SK-N-SH (cell line): ENCODE results near the gene CDH16. TPM values are rescaled to one million over a fixed set of nuclear protein-coding genes. Genes with fewer than 3 reads are reported as not detected.

ENCODE experiments used
- CTCF ChIA-PET: fragments of 300-600, 350-600 bp; formaldehyde crosslinking; extraction: SDS; loops from one replicate; lab custom pipeline; 2021; lab: Yijun Ruan, JAX
- POLR2A ChIA-PET: fragments of 350-600 bp; sonication (Branson Sonifier 250); formaldehyde crosslinking; extraction: SDS; loops from one replicate; lab custom pipeline; 2020; ENCODE audit warnings: antibody characterized with exemption, inconsistent platforms; lab: Yijun Ruan, JAX
- DNase-seq: peaks from one replicate; pipeline ENCODE4 v3.0.0; 2012
- H2AFZ ChIP-seq: fragments of 200-600 bp; sonication (generic); 2 replicates; pipeline ENCODE4 v1.8.1; 2016; ENCODE audit warnings: antibody characterized with exemption, mild to moderate bottlenecking, low read depth
- H3F3A ChIP-seq: fragments of 200-600 bp; sonication (generic); replicated peaks from 2 replicates; pipeline ENCODE3; 2016; ENCODE audit warnings: antibody characterized with exemption, mild to moderate bottlenecking; ENCODE audit not compliant: insufficient read depth
- H3K27ac ChIP-seq, 2 experiments: fragments of 200-500 bp in 1 of 2; fragments of 200-600 bp in 1 of 2; sonication (Bioruptor generic) in 1 of 2; sonication (generic), shearing (Covaris generic) in 1 of 2; 2 replicates each; pipeline versions ENCODE4 v1.5.1 to v1.6.1; 2014 to 2016; ENCODE audit warnings: low read depth in 2 of 2, inconsistent platforms in 1 of 2, low read length in 1 of 2, mild to moderate bottlenecking in 1 of 2, mixed read lengths in 1 of 2
- H3K27me3 ChIP-seq: fragments of 200-600 bp; sonication (generic), shearing (Covaris generic); 2 replicates; pipeline ENCODE4 v1.6.1; 2016; ENCODE audit warnings: mixed run types; ENCODE audit not compliant: insufficient read depth
- H3K36me3 ChIP-seq, 2 experiments: fragments of 200-500 bp in 1 of 2; fragments of 200-600 bp in 1 of 2; sonication (Bioruptor generic) in 1 of 2; sonication (generic) in 1 of 2; replicated peaks in 1 of 2; 2 replicates each; pipeline versions ENCODE3 to v1.5.1; 2014 to 2016; ENCODE audit warnings: low read length in 1 of 2, mild to moderate bottlenecking in 1 of 2; ENCODE audit not compliant: insufficient read depth in 2 of 2, control insufficient read depth in 1 of 2
- H3K4me1 ChIP-seq, 2 experiments: fragments of 200-500 bp in 1 of 2; fragments of 200-600 bp in 1 of 2; sonication (Bioruptor generic) in 1 of 2; sonication (generic), shearing (Covaris generic) in 1 of 2; 2 replicates each; pipeline versions ENCODE4 v1.5.1 to v1.6.1; 2014 to 2016; ENCODE audit warnings: low read depth in 1 of 2, low read length in 1 of 2, mixed run types in 1 of 2; ENCODE audit not compliant: insufficient read depth in 2 of 2, control insufficient read depth in 1 of 2
- H3K4me2 ChIP-seq: fragments of 200-600 bp; sonication (generic), shearing (Covaris generic); 2 replicates; pipeline ENCODE4 v1.6.1; 2017; ENCODE audit warnings: mixed run types
- H3K4me3 ChIP-seq, 2 experiments: fragments of 200-500 bp in 1 of 2; fragments of 200-600 bp in 1 of 2; sonication (Bioruptor generic) in 1 of 2; sonication (generic), shearing (Covaris generic) in 1 of 2; 2 replicates each; pipeline versions ENCODE4 v1.5.1 to v1.8.1; 2014 to 2016; ENCODE audit warnings: low read depth in 2 of 2, inconsistent platforms in 1 of 2, low read length in 1 of 2, mild to moderate bottlenecking in 1 of 2, mixed read lengths in 1 of 2, moderate library complexity in 1 of 2
- H3K79me2 ChIP-seq: fragments of 200-600 bp; sonication (generic); 2 replicates; pipeline ENCODE4 v1.8.1; 2017; ENCODE audit warnings: mild to moderate bottlenecking; ENCODE audit not compliant: insufficient read depth
- H3K9ac ChIP-seq: fragments of 200-600 bp; sonication (generic); 2 replicates; pipeline ENCODE4 v1.6.1; 2017; ENCODE audit warnings: mixed run types
- H3K9me2 ChIP-seq: fragments of 200-600 bp; sonication (generic); 2 replicates; pipeline ENCODE4 v1.6.1; 2017; ENCODE audit warnings: mixed run types
- H3K9me3 ChIP-seq: fragments of 200-600 bp; sonication (generic); 2 replicates; pipeline ENCODE4 v1.6.1; 2017; ENCODE audit warnings: mixed run types, mild to moderate bottlenecking, moderate library complexity
- H4K20me1 ChIP-seq: fragments of 200-600 bp; sonication (generic); 2 replicates; pipeline ENCODE4 v1.6.1; 2017; ENCODE audit warnings: mild to moderate bottlenecking, mixed run types; ENCODE audit not compliant: insufficient read depth
- CHD2 ChIP-seq: fragments of 150-350 bp; IDR thresholded peaks from 2 replicates; pipeline ENCODE4 v1.6.1; 2018; ENCODE audit warnings: low read length; ENCODE audit not compliant: partially characterized antibody
- ELF1 ChIP-seq: IDR thresholded peaks from 2 replicates; pipeline ENCODE4 v1.4.0; 2012
- EP300 ChIP-seq, 2 experiments: IDR thresholded peaks; 2 replicates each; pipeline versions ENCODE4 v1.4.0 to v1.6.1; 2012; ENCODE audit warnings: borderline replicate concordance in 1 of 2, low read depth in 1 of 2, low read length in 1 of 2
- EZH2phosphoT487 ChIP-seq: fragments of 200-600 bp; sonication (generic); IDR thresholded peaks from 2 replicates; pipeline ENCODE4 v1.6.1; 2017; ENCODE audit warnings: low read depth, mixed run types, mild to moderate bottlenecking, antibody characterized with exemption, moderate library complexity, borderline replicate concordance
- FOXJ3 ChIP-seq: sonication (generic); formaldehyde crosslinking; IDR thresholded peaks from 2 replicates; pipeline ENCODE4 v1.5.1; 2020; ENCODE audit warnings: mild to moderate bottlenecking, missing genetic modification reagents
- JUND ChIP-seq: IDR thresholded peaks from 2 replicates; pipeline ENCODE4 v1.4.0; 2012
- MEF2A ChIP-seq: IDR thresholded peaks from 2 replicates; pipeline ENCODE4 v1.4.0; 2012; ENCODE audit warnings: low read depth, borderline replicate concordance
- MXI1 ChIP-seq: IDR thresholded peaks from 2 replicates; pipeline ENCODE4 v1.6.1; 2012; ENCODE audit warnings: mild to moderate bottlenecking, low read depth, low read length, improper control_type of control experiment
- POLR2AphosphoS5 ChIP-seq: IDR thresholded peaks from 2 replicates; pipeline ENCODE4 v1.6.1; 2012; ENCODE audit warnings: low read depth, low read length
- RAD21 ChIP-seq: IDR thresholded peaks from 2 replicates; pipeline ENCODE4 v1.6.1; 2012; ENCODE audit warnings: mild to moderate bottlenecking, low read length
- RFX5 ChIP-seq: IDR thresholded peaks from 2 replicates; pipeline ENCODE4 v1.6.1; 2012; ENCODE audit warnings: mild to moderate bottlenecking, improper control_type of control experiment, low read length
- RXRA ChIP-seq: IDR thresholded peaks from 2 replicates; pipeline ENCODE4 v1.4.0; 2012; ENCODE audit warnings: low read depth, mild to moderate bottlenecking, borderline replicate concordance
- SMC3 ChIP-seq: IDR thresholded peaks from 2 replicates; pipeline ENCODE4 v1.6.1; 2012; ENCODE audit warnings: low read depth, low read length, improper control_type of control experiment
- TAF1 ChIP-seq: IDR thresholded peaks from 2 replicates; pipeline ENCODE4 v1.6.1; 2012; ENCODE audit warnings: low read depth, mild to moderate bottlenecking, low read length, moderate library complexity, borderline replicate concordance
- TCF12 ChIP-seq: IDR thresholded peaks from 2 replicates; pipeline ENCODE4 v1.4.0; 2012
- YY1 ChIP-seq: IDR thresholded peaks from 2 replicates; pipeline ENCODE4 v1.4.0; 2012; ENCODE audit warnings: low read depth, mild to moderate bottlenecking
- WGBS: methylation state at CpG from one replicate; pipeline ENCODE4 v1.1.6; 2017; ENCODE audit warnings: low lambda C conversion rate; 5-methylcytosine and 5-hydroxymethylcytosine counted together
- polyA plus RNA-seq, 3 experiments: library from polyadenylated mRNA; depleted of rRNA; stranded (reverse); fragments of >200 nt; gene quantifications; 2 replicates each; pipeline ENCODE4 v1.2.3, GENCODE V29; 2012
- TF ChIP-seq, protein P1 (sequence below): fragments of 200-600 bp; sonication (generic); IDR thresholded peaks from 2 replicates; pipeline ENCODE4 v1.6.1; 2017; ENCODE audit warnings: antibody characterized with exemption, mild to moderate bottlenecking, moderate library complexity
- TF ChIP-seq, protein P2 (sequence below): IDR thresholded peaks from 2 replicates; pipeline ENCODE4 v1.4.0; 2012; ENCODE audit warnings: low read depth, borderline replicate concordance
- TF ChIP-seq, protein P3 (sequence below): IDR thresholded peaks from 2 replicates; pipeline ENCODE4 v1.4.0; 2012; ENCODE audit warnings: low read depth
- TF ChIP-seq, protein P4 (sequence below): IDR thresholded peaks from 2 replicates; pipeline ENCODE4 v1.6.1; 2012; ENCODE audit warnings: mild to moderate bottlenecking, low read depth, low read length, moderate library complexity

The CDH16 gene
- polyA plus RNA-seq, 1 of the 3 experiments (the other 2 are of a cell fraction): not detected

DNA sequence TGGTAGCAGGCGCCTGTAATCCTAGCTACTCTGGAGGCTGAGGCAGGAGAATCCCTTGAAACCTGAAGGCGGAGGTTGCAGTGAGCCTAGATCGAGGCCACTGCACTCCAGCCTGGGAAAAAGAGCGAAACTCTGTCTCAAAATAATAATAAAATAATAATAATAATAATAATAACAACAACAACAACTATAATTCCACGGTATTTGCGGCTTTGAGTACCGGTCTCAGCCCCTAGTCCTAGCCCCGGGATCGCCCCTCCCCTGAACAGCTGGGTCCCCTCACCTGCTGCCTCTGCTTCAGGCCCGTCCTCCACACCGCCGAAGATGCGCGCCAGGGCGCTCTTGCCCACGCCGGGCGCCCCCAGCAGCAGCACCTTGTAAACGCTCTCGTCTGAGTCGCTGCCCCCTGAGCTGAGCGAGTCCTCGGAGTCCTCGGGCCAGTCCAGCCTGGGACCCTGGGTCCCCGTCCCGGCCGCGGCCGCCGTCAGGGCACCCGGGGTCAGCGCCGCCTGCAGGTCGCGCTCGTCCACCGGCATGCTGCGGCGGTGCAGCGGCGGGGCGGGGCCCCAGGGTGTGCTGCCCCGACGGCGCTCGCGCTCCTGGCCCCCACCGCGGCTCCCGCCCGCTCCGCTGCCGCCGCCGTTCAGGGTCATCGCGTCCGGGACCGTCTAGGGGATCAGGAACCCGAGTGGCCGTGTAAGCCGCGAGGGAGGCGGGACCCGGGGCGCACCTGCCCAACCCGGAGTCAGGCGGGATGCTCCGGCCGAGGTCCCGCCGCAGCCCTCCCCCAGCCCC is 6.0 kb upstream of the CDH16 start:
- ChIA-PET POLR2A (no interaction called here), CTCF (interaction anchor here (0.7 to 13.6 kb wide), 8 partner anchors 8 to 93 kb away, joined by 3 to 174 read pairs (median 4); partner anchors contain the start of gene CES3)
- Histone ChIP-seq H3K27me3 (no peaks in the 10 kb centered on the region), H3K79me2 (no peaks in the 10 kb centered on the region), H3K9ac (no peak overlapping the region), H3K27ac (no peak overlapping the region), H3K4me2 (no peak overlapping the region), H4K20me1 (no peaks in the 10 kb centered on the region), H3K9me2 (no peaks in the 10 kb centered on the region), H2AFZ (no peak overlapping the region), H3K36me3 (no peaks in the 10 kb centered on the region), H3K9me3 (no peaks in the 10 kb centered on the region), H3F3A (peaks cover 8% of the 10 kb centered on the region), H3K4me3 (peak overlapping the region in 1 of 2 experiments; percentile 37; a peak in 2 of 4 replicates), H3K4me1 (peaks cover 4 to 13% of the 10 kb centered on the region in 2 experiments; a peak in 3 of 4 replicates)
- TF ChIP-seq RAD21 (0 out of 2 replicates have a peak, but pooled peaks have one; percentile 18), CHD2 (no peak), TAF1 (no peak), YY1 (no peak), EP300 (IDR thresholded peaks at IDR 0.05; ENCODE audit: borderline replicate concordance in 1 of 2, low read depth in 1 of 2, low read length in 1 of 2) (no peak), SMC3 (peak; percentile 31; the same call in 1 of the 2 replicates)
- TF ChIP-seq, protein P1, sequence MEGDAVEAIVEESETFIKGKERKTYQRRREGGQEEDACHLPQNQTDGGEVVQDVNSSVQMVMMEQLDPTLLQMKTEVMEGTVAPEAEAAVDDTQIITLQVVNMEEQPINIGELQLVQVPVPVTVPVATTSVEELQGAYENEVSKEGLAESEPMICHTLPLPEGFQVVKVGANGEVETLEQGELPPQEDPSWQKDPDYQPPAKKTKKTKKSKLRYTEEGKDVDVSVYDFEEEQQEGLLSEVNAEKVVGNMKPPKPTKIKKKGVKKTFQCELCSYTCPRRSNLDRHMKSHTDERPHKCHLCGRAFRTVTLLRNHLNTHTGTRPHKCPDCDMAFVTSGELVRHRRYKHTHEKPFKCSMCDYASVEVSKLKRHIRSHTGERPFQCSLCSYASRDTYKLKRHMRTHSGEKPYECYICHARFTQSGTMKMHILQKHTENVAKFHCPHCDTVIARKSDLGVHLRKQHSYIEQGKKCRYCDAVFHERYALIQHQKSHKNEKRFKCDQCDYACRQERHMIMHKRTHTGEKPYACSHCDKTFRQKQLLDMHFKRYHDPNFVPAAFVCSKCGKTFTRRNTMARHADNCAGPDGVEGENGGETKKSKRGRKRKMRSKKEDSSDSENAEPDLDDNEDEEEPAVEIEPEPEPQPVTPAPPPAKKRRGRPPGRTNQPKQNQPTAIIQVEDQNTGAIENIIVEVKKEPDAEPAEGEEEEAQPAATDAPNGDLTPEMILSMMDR: peak; percentile 50
- peak; percentile 94 for DNase-seq
- WGBS: 49% methylated on average over 21 of the region's 72 CpGs

DNA sequence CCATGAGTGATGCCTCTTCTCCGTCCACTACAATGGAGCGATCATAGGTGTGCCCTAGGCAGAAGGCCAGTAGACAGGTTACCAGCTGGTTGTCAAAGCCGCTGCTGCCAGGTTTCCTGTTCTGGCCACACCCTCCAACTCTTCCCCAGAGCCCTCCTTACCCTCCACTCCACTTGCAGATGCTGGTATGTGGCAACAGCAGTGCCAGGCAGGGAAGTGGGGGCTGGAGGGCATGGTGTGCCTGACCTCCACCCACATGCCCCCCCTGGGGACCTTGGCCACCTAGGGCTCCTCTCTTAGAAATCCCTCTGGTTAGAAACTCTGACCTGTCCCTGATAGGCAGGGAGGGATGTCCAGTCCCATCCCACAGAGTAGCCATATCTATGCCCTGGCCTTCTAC is 5.2 kb upstream of the CDH16 start:
- Histone ChIP-seq H3K4me1 (peaks cover 4 to 13% of the 10 kb centered on the region in 2 experiments; a peak in 3 of 4 replicates), H3K27ac (no peak overlapping the region), H3K27me3 (no peaks in the 10 kb centered on the region), H3K9me3 (no peaks in the 10 kb centered on the region), H3K36me3 (no peaks in the 10 kb centered on the region), H3K9me2 (no peaks in the 10 kb centered on the region), H3F3A (peaks cover 5% of the 10 kb centered on the region), H3K79me2 (no peaks in the 10 kb centered on the region), H2AFZ (no peak overlapping the region), H3K4me3 (no peak overlapping the region), H3K9ac (no peak overlapping the region), H3K4me2 (no peak overlapping the region), H4K20me1 (no peaks in the 10 kb centered on the region)
- DNase-seq: no peak
- CTCF ChIA-PET: interaction anchor here (1.2 to 13.6 kb wide), 4 partner anchors 9 to 28 kb away, joined by 5 to 174 read pairs (median 6); no protein-coding TSS in a partner anchor
- WGBS: 100% methylated on average over 1 of the region's 3 CpGs
- POLR2A ChIA-PET: no interaction called here
- TF ChIP-seq RFX5 (no peak), JUND (no peak), TCF12 (no peak), POLR2AphosphoS5 (no peak), RXRA (no peak), MXI1 (no peak), EZH2phosphoT487 (no peak), EP300 (IDR thresholded peaks at IDR 0.05; ENCODE audit: borderline replicate concordance in 1 of 2, low read depth in 1 of 2, low read length in 1 of 2) (no peak), ELF1 (no peak), FOXJ3 (CRISPR knock-in tag) (no peak), MEF2A (no peak)
- TF ChIP-seq, protein P2, sequence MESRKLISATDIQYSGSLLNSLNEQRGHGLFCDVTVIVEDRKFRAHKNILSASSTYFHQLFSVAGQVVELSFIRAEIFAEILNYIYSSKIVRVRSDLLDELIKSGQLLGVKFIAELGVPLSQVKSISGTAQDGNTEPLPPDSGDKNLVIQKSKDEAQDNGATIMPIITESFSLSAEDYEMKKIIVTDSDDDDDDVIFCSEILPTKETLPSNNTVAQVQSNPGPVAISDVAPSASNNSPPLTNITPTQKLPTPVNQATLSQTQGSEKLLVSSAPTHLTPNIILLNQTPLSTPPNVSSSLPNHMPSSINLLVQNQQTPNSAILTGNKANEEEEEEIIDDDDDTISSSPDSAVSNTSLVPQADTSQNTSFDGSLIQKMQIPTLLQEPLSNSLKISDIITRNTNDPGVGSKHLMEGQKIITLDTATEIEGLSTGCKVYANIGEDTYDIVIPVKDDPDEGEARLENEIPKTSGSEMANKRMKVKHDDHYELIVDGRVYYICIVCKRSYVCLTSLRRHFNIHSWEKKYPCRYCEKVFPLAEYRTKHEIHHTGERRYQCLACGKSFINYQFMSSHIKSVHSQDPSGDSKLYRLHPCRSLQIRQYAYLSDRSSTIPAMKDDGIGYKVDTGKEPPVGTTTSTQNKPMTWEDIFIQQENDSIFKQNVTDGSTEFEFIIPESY: no peak
- TF ChIP-seq, protein P3, sequence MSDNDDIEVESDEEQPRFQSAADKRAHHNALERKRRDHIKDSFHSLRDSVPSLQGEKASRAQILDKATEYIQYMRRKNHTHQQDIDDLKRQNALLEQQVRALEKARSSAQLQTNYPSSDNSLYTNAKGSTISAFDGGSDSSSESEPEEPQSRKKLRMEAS: no peak
- TF ChIP-seq, protein P4, sequence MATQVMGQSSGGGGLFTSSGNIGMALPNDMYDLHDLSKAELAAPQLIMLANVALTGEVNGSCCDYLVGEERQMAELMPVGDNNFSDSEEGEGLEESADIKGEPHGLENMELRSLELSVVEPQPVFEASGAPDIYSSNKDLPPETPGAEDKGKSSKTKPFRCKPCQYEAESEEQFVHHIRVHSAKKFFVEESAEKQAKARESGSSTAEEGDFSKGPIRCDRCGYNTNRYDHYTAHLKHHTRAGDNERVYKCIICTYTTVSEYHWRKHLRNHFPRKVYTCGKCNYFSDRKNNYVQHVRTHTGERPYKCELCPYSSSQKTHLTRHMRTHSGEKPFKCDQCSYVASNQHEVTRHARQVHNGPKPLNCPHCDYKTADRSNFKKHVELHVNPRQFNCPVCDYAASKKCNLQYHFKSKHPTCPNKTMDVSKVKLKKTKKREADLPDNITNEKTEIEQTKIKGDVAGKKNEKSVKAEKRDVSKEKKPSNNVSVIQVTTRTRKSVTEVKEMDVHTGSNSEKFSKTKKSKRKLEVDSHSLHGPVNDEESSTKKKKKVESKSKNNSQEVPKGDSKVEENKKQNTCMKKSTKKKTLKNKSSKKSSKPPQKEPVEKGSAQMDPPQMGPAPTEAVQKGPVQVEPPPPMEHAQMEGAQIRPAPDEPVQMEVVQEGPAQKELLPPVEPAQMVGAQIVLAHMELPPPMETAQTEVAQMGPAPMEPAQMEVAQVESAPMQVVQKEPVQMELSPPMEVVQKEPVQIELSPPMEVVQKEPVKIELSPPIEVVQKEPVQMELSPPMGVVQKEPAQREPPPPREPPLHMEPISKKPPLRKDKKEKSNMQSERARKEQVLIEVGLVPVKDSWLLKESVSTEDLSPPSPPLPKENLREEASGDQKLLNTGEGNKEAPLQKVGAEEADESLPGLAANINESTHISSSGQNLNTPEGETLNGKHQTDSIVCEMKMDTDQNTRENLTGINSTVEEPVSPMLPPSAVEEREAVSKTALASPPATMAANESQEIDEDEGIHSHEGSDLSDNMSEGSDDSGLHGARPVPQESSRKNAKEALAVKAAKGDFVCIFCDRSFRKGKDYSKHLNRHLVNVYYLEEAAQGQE: no peak
